Ectodermal cell (in vitro differentiated cells): ENCODE measurements around the gene RAB40C.

Experiments
- H3K27ac ChIP-seq: 2 replicates; pipeline ENCODE4 v1.7.0; 2013; ENCODE audit warnings: mild to moderate bottlenecking, low read depth, low read length; ENCODE audit not compliant: insufficient read depth, poor library complexity, severe bottlenecking
- H3K27me3 ChIP-seq: 2 replicates; pipeline ENCODE4 v1.7.0; 2013; ENCODE audit warnings: mild to moderate bottlenecking, low read length; ENCODE audit not compliant: insufficient read depth, control insufficient read depth, poor library complexity, severe bottlenecking
- H3K36me3 ChIP-seq: one replicate; pipeline ENCODE4 v1.7.0; 2013; ENCODE audit warnings: low read length; ENCODE audit not compliant: control insufficient read depth, insufficient read depth
- H3K4me1 ChIP-seq: one replicate; pipeline ENCODE4 v1.7.0; 2013; ENCODE audit warnings: low read length; ENCODE audit not compliant: control insufficient read depth, insufficient read depth
- H3K4me3 ChIP-seq: 2 replicates; pipeline ENCODE4 v1.7.0; 2013; ENCODE audit warnings: low read depth, low read length, control low read depth; ENCODE audit not compliant: insufficient read depth
- H3K9me3 ChIP-seq: 2 replicates; pipeline ENCODE4 v1.7.0; 2013; ENCODE audit warnings: mild to moderate bottlenecking, low read length, moderate library complexity; ENCODE audit not compliant: control insufficient read depth
- WGBS, 2 experiments: methylation state at CpG; one replicate each; pipeline ENCODE4 v1.1.7; 2013; ENCODE audit warnings: missing lambda C conversion rate in 2 of 2; 5-methylcytosine and 5-hydroxymethylcytosine counted together

Gene RAB40C

GRCh38 chr16:576197-576822, 13.6 kb upstream of the RAB40C start:
- Histone ChIP-seq H3K4me3 (no peak overlapping the region), H3K27ac (no peak overlapping the region), H3K4me1 (peaks cover 2% of the 10 kb centered on the region), H3K9me3 (no peaks in the 10 kb centered on the region), H3K36me3 (no peaks in the 10 kb centered on the region), H3K27me3 (no peaks in the 10 kb centered on the region)
- WGBS, 2 experiments: 93 to 94% methylated on average over 21 of the region's 21 CpGs

GRCh38 chr16:576823-577201, 13.1 kb upstream of the RAB40C start:
- peaks cover 2% of the 10 kb centered on the region for H3K4me1 ChIP-seq
- H3K27ac ChIP-seq: no peak overlapping the region
- no peak overlapping the region for H3K4me3 ChIP-seq
- WGBS, 2 experiments: 59 to 60% methylated on average over 4 to 6 of the region's 8 CpGs
- H3K36me3 ChIP-seq: no peaks in the 10 kb centered on the region
- H3K9me3 ChIP-seq: no peaks in the 10 kb centered on the region
- H3K27me3 ChIP-seq: no peaks in the 10 kb centered on the region

- H3K27me3 ChIP-seq: no peaks in the 10 kb centered on the region
- no peak overlapping the region for H3K4me3 ChIP-seq
- no peaks in the 10 kb centered on the region for H3K9me3 ChIP-seq
- H3K27ac ChIP-seq: no peak overlapping the region
- no peaks in the 10 kb centered on the region for H3K4me1 ChIP-seq
- 94 to 96% methylated on average over 13 of the region's 13 CpGs for WGBS, 2 experiments
- no peaks in the 10 kb centered on the region for H3K36me3 ChIP-seq
Observed at GRCh38 chr16:577796-578195, 12.1 kb upstream of the RAB40C start.

- no peak overlapping the region for H3K27ac ChIP-seq
- H3K4me3 ChIP-seq: no peak overlapping the region
- no peaks in the 10 kb centered on the region for H3K27me3 ChIP-seq
- no peaks in the 10 kb centered on the region for H3K9me3 ChIP-seq
- peaks cover 1% of the 10 kb centered on the region for H3K4me1 ChIP-seq
- WGBS, 2 experiments: 89 to 90% methylated on average over 24 of the region's 24 CpGs
- no peaks in the 10 kb centered on the region for H3K36me3 ChIP-seq
Observed at GRCh38 chr16:578232-578869, 11.5 kb upstream of the RAB40C start.

- Histone ChIP-seq H3K36me3 (no peaks in the 10 kb centered on the region), H3K4me1 (peaks cover 7% of the 10 kb centered on the region), H3K9me3 (no peaks in the 10 kb centered on the region), H3K27me3 (peaks cover 5% of the 10 kb centered on the region), H3K4me3 (no peak overlapping the region), H3K27ac (no peak overlapping the region)
- 32 to 33% methylated on average over 34 of the region's 34 CpGs for WGBS, 2 experiments
Observed at GRCh38 chr16:578870-579405, 10.9 kb upstream of the RAB40C start.

GRCh38 chr16:580141-580945, 9.5 kb upstream of the RAB40C start:
- Histone ChIP-seq H3K27me3 (peaks cover 16% of the 10 kb centered on the region), H3K4me1 (peaks cover 7% of the 10 kb centered on the region), H3K9me3 (no peaks in the 10 kb centered on the region), H3K36me3 (no peaks in the 10 kb centered on the region), H3K27ac (no peak overlapping the region), H3K4me3 (no peak overlapping the region)
- 95% methylated on average over 27 of the region's 27 CpGs for WGBS, 2 experiments

- Histone ChIP-seq H3K4me3 (no peak overlapping the region), H3K36me3 (no peaks in the 10 kb centered on the region), H3K27ac (no peak overlapping the region), H3K9me3 (no peaks in the 10 kb centered on the region), H3K27me3 (peaks cover 22% of the 10 kb centered on the region), H3K4me1 (peaks cover 7% of the 10 kb centered on the region)
- WGBS, 2 experiments: 96% methylated on average over 19 of the region's 19 CpGs
Observed at GRCh38 chr16:580946-581498, 8.8 kb upstream of the RAB40C start.

GRCh38 chr16:582218-582613, 7.7 kb upstream of the RAB40C start:
- WGBS, 2 experiments: 84 to 87% methylated on average over 18 of the region's 18 CpGs
- Histone ChIP-seq H3K9me3 (no peaks in the 10 kb centered on the region), H3K4me1 (peaks cover 7% of the 10 kb centered on the region), H3K27me3 (peaks cover 33% of the 10 kb centered on the region), H3K4me3 (no peak overlapping the region), H3K36me3 (no peaks in the 10 kb centered on the region), H3K27ac (no peak overlapping the region)

GRCh38 chr16:582614-583331, 7.1 kb upstream of the RAB40C start:
- 88 to 89% methylated on average over 21 of the region's 21 CpGs for WGBS, 2 experiments
- Histone ChIP-seq H3K27ac (no peak overlapping the region), H3K27me3 (peaks cover 34% of the 10 kb centered on the region), H3K4me3 (no peak overlapping the region), H3K9me3 (no peaks in the 10 kb centered on the region), H3K36me3 (no peaks in the 10 kb centered on the region), H3K4me1 (peaks cover 7% of the 10 kb centered on the region)
